NCI-H1417 treated with DMSO at 0.1 percent for 48 hours (cell line): Measurements from ENCODE around the gene RNF215.
"Not testable (repeated sequence)": the region's sequence is repeated elsewhere in the genome, so short reads cannot be mapped to it uniquely, and the experiment has no call there.

ENCODE experiments used
- DNase-seq: peaks from one replicate; lab custom pipeline; 2025; lab: John Stamatoyannopoulos, UW

The RNF215 gene

DNA sequence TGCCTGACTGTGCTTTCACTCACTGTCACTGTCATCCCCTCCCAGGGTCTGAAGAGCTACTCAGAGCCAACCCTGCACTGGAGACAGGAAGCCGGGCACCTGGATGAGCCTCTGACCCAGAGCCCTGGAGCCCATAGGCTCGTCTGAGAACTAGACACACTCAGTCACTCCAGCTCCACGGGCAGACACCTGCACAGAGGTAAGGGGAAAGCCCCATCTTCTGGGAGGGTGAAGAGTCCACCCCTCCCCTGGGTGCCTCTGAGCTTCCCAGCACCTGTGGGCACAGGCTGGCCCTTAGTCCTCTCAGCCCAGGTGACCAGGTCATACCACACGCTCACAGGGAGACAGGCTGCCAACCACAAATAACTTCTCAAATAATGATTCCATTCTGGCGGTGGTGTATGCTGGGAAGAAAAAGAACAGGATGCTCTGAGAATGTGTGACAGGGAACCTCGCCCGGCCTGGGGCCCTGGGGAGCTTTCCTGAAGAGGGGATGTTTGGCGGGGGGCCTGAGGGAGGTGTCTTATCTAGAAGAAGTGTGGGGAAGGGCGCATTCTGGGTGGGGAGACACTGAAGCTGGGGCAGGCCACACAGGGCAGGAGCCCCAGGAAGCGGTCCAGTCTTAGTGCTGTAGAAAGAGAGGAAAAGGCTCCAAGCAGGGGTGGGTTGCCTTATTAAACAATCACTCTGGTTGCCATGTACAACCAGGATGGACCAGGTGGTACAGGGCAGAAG, 25.1 kb downstream of the RNF215 start:
- DNase-seq, result no peak

- no peak for DNase-seq
Measured at GRCh38 chr22:30358541-30358940, 28.7 kb downstream of the RNF215 start.

GRCh38 chr22:30357650-30358215, 29.5 kb downstream of the RNF215 start:
- DNase-seq, result no peak

GRCh38 chr22:30357236-30357570, 30.0 kb downstream of the RNF215 start:
- DNase-seq, result no peak

DNA sequence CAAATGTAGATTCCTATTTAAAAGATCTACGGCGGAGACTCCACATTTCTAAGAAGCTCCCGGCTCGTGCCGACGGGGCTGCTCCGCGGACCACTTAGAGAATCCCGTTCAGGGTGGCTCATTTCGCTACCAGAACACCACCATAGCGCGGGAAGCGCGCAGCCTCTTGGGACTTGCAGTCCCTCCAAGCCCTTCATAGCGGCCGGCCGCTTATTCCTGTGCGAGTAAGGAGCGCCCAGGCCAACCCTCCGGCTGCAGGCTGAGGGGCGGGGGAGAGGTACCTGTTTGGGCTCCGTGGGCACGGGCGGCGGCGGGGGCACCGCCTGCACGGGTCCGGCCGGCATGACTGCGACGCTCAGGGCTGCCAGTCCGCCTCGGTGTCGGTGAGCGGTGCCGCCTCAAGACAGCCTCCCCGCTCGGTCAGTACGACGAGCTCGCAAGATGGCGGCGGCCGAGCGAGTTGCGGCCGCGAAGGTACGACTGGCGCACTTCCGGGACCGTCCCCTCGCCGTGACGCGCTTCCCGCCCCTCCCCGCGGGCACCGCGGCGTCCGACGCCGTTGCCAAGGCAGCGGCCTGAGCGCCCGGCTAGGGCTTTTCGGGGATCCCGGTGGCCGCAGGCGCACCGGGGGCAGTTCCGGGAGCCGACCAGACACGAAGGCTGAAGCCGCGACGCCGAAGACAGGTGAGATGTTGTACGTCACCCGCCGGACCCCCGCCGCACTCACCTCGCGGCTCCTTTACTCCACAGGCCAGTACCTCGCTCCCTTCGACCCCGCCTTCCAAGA, 30.6 kb downstream of the RNF215 start, which contains the start of the genes CCDC157 and SF3A1:
Gene CCDC157 (plus strand): TSS at position 559 of the 787 bp plus-strand sequence. CDS start 8,994 bp downstream, outside the sequence.
Gene SF3A1 (minus strand): TSS at position 446 of the 787 bp plus-strand sequence. CDS start 102 bp downstream, at position 344.
- DNase-seq, result no peak

DNA sequence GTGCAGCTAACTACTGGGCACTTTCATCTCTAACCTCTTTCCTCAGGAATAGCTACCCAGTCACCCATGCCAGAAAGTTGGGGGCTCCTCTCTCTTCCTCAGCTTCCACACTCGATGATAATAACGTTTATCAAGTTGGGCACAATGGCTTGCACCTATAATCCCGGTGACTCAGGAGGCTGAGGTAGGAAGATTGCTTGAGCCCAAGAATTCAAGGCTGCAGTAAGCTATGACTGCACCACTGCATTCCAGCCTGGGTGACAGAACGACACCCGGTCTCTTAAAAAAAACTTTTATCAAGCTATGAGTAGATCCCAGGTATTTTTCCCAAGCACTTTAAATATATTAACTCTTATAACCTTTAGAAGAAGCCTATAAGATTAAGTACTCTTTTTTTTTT, 32.6 kb downstream of the RNF215 start:
- no peak for DNase-seq

- no peak for DNase-seq
Measured at GRCh38 chr22:30351226-30351625, 36.0 kb downstream of the RNF215 start.

DNA sequence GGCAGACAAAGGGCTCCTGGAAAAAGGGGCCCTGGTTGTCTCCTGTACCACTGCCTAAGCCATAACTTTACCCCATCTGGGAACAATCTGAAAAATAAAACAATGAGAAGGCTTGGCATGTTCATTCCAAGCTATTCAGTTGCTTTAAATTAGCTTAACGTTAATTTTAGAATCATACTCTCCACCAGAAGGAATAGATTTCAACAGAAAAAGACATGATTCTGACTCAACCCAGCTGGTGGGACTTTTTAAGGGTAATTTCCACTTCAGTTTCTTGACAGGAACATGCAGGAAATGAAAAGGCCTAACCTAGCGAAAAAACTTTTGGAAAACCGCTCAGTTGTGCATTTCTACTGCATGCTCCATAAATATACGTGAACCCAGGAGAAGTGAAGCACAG, 38.4 kb downstream of the RNF215 start:
- no peak for DNase-seq

GRCh38 chr22:30348404-30348803, 38.8 kb downstream of the RNF215 start:
- DNase-seq, result no peak

- no peak for DNase-seq
Measured at GRCh38 chr22:30347255-30347892, 39.8 kb downstream of the RNF215 start.

GRCh38 chr22:30344447-30345200, 42.6 kb downstream of the RNF215 start:
- no peak for DNase-seq

DNA sequence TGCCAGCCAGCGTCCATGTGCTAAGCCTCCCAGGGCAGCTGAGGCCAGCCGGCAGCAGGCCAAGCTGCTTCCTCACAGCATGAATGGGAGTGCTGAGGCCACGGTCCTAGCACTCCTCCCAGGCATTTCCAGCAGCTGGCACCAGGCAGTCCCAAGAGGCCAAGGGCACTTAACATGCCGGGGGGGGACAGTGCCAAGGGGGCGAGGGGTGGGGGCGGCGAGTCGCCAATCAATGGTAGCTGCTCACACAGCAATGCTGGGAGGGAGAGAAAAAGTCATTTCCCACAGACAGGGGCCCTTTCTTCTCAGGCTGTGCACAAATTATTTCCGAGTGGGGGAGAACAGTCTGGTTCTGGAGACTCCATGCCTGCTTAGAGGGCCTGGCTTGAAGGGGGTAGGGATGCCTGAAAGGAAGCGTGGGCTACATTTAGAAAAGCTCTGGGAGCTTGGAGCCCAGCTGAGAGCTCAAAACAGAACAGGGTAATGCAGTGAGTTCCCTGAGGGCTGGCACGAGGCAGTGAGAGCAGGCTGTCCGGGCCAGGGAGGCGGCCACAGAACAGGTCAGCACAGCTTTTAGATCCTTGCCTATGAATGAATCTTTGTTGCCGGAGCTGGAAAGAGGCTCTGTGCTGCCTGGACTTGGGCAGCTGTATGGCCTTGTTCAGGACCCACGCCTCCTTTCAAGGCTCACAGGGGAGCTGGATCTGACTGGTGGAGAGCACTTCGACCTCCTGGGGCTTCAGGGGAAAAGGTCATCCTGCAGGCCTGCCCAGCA, 46.1 kb downstream of the RNF215 start:
- DNase-seq, result no peak

GRCh38 chr22:30338802-30339201, 48.4 kb downstream of the RNF215 start:
- DNase-seq, result no peak

DNA sequence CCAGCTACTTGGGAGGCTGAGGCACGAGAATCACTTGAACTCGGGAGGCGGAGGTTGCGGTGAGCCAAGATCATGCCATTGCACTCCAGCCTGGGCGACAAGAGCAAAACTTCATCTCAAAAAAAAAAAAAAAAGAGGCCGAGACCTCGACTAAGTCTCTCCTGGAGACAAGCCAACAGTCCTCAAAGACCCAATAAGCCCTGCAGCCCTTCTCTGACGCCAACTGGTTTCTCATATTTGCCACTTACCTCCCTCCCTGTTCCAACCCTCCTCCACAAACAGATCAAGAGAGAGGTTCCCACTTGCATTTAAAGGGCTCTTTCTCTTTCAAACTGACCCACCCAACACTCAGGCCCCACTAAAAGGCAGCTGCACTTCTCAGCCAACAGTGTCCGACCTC, 48.9 kb downstream of the RNF215 start:
- DNase-seq, result not testable (repeated sequence)

GRCh38 chr22:30337461-30337778, 49.8 kb downstream of the RNF215 start:
- no peak for DNase-seq

- DNase-seq, result no peak
Measured at GRCh38 chr22:30336752-30337460, 50.3 kb downstream of the RNF215 start.

GRCh38 chr22:30335236-30335635, 52.0 kb downstream of the RNF215 start:
- DNase-seq, result no peak

- no peak for DNase-seq
Measured at GRCh38 chr22:30334646-30335045, 52.6 kb downstream of the RNF215 start.

DNA sequence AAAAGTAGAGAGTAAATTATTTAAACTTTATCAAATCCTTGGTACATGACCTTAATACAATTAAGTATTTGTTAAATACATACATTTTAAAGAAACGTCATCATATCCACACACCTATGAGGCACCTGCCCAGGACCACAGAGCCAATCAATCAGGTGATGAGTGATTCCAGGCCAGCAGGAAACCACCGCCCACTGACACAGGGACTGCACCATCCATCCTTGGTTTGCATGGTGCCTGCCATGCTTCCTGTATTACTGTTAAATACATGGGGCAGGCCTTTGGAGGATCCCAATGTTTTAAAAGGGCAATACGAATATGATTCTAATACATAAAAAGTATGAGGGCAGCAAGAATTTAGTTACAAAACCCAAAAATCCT, 53.5 kb downstream of the RNF215 start:
- DNase-seq, result no peak

GRCh38 chr22:30332994-30333706, 54.1 kb downstream of the RNF215 start:
- no peak for DNase-seq
